Measurements from ENCODE around the gene KRTAP4-12.
A peak's percentile ranks its signal among the peaks of the same experiment; 100 is the strongest.
"Not testable (repeated sequence)": the region's sequence is repeated elsewhere in the genome, so short reads cannot be mapped to it uniquely, and the experiment has no call there.

The KRTAP4-12 gene

DNA sequence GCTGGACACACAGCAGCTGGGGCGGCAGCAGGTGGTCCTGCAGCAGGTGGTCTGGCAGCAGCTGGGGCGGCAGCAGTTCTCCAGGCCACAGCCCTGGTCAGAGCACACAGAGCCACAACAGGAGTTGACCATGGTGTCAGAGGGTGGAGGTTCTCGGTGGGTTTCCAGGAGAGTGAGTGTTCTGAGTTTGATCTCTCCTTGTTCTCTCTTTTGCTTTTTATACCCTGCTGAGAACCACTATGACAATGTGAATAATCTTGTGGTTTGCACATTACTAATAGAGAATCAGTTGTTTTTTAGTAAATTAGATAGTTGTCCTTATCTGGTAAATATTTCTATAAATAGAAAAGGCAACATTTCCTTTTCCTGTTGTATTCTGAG is at the start of gene KRTAP4-12:
KRTAP4-12 (minus strand) TSS at position 192 of the 381 bp plus-strand sequence; CDS start at position 132, 60 bp downstream.
- not testable (repeated sequence) for DNase-seq (ENCODE audit: low read depth)

DNA sequence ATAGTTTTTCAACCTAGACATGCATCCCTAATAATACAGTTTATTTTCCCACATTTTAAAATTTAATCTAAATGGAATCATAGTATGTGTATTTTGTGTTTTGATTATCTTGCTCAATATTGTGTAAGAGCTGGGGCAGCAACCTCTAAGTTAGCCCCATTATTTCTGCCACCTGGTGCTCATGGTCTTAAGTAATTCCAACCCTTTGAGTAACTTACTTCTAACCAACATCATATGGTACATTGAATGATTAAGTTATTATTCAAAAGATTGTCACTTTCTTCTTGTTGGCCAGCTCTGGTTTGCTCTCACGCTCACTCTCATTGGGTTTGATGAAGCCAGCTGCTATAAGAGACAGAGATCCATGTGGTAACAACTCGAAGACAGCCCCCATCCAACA is 47.9 kb upstream of the KRTAP4-12 start:
- peak; percentile 11 for DNase-seq (ENCODE audit: low read depth)

DNA sequence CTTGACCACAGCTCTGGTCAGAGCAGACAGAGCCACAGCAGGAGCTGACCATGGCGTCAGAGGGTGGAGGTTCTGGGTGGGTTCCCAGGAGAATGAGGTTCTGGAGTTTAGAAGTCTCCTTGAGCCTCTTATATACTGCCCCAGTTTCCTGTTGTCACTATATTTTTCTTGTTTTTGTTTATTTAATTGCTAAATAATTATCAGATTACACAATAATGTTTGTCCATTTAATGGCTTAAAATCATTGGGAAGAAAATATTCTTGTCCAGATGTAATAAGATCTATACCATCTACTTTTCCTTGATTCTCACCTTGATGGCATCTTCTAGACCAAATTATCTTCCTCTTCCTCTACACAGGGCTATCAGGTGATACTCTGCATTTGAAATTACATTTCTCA is 44.1 kb upstream of the KRTAP4-12 start, which contains the start of gene KRTAP4-3:
KRTAP4-3 (minus strand) TSS at position 101 of the 400 bp plus-strand sequence; CDS start at position 52, 49 bp downstream.
- DNase-seq (ENCODE audit: low read depth): no peak

DNA sequence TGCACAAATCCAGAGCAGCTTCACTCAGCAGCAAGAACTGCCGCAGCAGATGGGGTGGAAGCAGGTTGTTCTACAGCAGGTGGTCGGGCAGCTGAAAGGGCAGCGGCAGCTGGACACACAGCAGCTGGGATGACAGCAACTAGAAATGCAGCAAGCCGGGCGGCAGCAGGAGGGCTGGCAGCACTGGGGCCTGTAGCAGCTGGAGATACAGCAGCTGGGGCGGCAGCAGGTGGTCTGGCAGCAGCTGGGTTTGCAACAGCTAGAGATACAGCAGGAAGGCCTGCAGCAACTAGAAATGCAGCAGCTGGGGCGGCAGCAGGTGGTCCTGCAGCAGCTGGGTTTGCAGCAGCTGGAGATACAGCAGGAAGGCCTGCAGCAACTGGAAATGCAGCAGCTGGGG is 43.6 kb upstream of the KRTAP4-12 start:
- no peak for DNase-seq (ENCODE audit: low read depth)

DNA sequence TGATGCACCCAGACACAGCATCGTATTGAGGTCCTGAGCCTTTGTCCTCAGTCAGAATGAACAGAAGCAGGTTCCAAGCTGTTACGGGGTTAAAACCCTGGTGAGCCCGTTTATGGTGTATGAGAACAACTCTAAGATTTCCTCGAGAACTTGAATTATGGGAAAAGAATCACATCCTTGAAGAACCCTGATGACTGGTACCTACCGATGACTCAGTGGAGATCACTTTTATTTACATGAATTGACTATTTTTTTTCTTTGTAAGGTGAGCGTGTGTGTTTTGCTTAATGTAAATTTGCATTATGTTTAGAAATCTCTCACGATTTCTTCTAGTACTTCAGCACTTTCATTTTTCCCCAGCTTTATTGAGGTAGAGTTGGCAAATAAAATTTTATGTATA is 39.8 kb upstream of the KRTAP4-12 start:
- no peak for DNase-seq (ENCODE audit: low read depth)

DNA sequence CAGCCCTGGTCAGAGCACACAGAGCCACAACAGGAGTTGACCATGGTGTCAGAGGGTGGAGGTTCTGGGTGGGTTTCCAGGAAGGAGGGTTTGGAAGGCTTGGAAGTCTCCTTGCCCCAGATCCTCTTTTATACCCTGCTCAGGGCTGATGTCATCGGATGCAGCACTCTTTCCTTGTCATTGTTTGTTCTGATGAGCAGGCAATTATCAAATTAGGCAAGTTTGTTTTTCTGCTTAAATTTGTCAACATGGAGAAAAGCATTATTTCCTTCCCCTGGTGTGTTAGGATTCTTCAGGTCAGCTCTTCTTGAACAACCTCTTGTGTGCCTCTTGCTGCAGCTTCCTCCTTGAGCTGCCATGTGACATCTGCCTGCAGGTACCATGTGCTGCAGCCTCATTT is 36.7 kb upstream of the KRTAP4-12 start, which contains the start of gene KRTAP4-4:
KRTAP4-4 (minus strand) TSS at position 101 of the 400 bp plus-strand sequence; CDS start at position 44, 57 bp downstream.
- no peak for DNase-seq (ENCODE audit: low read depth)

DNA sequence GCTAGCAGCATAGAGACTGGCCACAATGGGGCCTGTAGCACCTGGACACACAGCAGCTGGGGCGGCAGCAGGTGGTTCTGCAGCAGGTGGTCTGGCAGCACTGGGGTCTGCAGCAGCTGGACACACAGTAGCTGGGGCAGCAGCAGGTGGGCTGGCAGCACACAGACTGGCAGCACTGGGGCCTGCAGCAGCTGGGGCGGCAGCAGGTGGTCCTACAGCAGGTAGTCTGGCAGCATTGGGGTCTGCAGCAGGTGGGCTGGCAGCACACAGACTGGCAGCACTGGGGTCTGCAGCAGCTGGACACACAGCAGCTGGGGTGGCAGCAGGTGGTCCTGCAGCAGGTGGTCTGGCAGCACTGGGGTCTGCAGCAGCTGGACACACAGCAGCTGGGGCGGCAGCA is 36.2 kb upstream of the KRTAP4-12 start:
- not testable (repeated sequence) for DNase-seq (ENCODE audit: low read depth)

DNA sequence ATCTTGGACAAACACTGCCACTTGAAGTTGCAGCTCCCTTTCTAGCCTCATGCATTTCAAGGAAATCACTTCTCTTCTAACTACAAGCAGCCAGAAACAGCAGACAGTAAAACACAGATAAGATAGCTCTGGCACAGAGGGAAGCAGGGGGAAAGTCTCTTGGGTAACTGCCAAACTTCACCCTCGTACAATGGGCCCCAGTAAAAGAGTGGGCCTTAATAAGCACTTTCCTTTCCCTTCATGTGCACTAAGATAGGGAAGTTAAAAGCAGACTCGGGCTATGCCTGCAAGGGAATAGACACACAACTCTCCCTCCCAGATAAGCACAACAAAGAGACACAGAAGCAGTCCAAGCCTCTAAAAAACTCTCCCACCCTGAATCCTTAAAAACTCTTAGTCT is 29.9 kb upstream of the KRTAP4-12 start:
- DNase-seq (ENCODE audit: low read depth): no peak

DNA sequence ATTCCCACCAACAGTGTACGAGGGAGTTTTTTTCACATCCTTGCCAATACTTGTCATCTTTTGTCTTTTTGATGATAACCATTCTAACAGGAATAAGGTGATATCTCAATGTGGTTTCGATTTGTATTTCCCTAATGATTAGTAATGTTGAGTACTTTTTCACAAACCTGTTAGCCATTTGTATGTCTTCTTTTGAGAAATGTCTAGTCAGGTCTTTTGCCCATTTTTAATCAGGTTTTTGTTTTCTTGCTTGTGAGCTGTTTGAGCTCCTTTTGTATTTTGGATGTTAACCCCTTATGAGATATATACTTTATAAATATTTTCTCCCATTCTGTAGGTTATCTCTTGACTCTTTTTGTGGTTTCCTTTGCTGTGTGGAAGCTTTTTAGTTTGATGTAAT is 27.5 kb upstream of the KRTAP4-12 start:
- DNase-seq (ENCODE audit: low read depth): no peak

DNA sequence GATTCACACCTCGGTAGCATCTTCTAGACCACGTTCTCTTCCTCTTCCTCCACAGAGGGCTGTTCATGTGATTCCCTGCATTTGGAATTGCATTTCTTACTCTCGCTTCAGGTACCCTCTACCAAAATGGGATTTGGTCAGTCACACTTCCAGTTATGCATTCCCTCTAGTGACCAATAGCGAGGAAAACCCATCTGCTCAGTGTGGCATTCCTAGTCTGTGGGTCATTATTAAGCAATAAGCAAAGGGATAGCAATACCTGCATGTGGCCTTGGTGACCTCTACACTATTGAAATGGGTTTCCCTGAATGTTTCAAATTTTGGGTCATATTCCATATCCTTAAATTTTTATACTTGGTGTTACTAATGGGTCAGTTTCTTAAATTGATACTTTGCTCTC is 26.0 kb upstream of the KRTAP4-12 start:
- DNase-seq (ENCODE audit: low read depth): no peak

DNA sequence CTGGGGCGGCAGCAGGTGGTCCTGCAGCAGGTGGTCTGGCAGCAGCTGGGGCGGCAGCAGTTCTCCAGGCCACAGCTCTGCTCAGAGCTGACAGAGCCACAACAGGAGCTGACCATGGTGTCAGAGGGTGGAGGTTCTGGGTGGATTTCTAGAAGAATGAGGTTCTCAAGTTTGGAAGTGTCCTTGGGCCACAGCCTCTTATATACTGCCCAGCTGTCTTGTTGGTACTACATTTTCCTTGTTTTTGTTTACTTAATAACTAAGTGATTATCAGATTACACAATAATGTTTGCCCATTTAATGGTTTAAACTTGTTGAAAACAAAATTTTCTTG is 25.6 kb upstream of the KRTAP4-12 start, which contains the start of gene KRTAP4-5:
KRTAP4-5 (minus strand) TSS at position 174 of the 334 bp plus-strand sequence; CDS start at position 116, 58 bp downstream.
- DNase-seq (ENCODE audit: low read depth): no peak

DNA sequence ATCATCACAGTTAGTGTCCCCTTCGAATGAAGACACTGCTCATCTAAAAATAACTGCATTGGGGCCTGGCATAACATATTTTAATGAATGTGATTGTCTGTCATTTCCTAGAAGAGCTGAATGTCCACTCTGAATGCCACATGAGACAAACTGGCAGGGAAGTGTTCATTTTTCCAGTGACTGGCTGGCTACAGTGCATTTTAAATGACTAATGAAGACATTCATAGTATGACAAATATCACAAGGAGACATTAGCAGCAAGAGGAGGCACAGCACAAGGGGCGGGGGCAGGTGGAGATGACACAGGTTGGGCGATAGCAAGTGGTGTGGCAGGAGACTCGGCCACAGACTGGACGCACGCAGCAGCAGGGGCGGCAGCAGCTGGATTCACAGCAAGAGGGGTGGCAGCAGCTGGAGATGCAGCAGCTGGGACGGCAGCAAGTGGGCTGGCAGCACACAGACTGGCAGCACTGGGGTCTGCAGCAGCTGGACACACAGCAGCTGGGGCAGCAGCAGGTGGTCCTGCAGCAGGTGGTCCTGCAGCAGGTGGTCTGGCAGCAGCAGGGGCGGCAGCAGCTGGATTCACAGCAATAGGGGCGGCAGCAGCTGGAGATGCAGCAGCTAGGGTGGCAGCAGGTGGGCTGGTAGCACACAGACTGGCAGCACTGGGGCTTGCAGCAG is 25.1 kb upstream of the KRTAP4-12 start:
- DNase-seq (ENCODE audit: low read depth): not testable (repeated sequence)

DNA sequence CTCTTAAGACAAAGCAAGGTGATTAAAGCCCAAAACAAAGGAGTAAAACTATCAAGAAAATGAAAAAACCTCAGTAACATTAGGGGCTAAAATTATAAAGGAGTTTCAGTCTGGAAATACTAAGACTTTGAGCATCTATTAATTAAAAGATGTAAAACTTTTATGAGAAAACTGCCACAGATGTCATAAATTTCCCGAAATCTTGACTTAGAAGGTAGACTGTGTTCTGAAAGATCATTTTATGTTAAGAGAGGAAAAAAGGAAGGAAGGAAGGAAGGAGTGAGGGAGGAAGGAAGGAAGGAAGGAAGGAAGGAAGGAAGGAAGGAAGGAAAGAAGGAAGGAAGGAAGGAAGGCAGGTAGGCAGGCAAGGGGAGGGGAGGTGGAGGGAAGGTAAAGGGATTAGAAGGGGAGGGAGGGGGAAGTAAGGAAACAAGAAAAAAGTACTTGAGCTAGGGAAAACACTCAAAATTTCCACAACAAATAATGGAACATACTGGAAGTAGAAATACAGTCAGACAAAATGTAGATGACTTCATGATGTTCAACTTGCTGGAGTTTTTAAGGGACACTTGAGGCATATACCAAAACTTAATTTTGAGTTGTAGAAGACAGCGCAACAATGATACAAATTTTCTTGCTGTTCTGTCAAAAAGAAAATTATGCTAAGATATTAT is 23.7 kb upstream of the KRTAP4-12 start:
- DNase-seq (ENCODE audit: low read depth): no peak

DNA sequence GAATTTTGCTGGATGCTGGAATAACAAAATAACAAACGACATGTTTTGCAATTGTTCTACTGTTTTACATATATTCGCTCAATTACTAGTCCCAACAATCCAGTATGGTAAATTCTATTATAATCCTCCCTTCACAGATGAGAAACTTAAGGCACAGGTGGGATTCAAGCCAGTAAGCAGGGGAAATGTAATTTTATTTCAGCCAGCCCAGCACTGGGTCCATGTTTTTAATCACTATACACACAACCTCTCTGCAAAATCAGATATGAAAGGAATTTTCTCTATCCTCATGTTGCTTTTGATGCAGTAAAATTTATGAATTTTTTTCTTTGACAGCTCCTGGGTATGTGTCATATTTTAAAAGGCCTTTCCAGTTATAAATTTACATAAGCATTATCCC is 21.3 kb upstream of the KRTAP4-12 start:
- DNase-seq (ENCODE audit: low read depth): no peak

DNA sequence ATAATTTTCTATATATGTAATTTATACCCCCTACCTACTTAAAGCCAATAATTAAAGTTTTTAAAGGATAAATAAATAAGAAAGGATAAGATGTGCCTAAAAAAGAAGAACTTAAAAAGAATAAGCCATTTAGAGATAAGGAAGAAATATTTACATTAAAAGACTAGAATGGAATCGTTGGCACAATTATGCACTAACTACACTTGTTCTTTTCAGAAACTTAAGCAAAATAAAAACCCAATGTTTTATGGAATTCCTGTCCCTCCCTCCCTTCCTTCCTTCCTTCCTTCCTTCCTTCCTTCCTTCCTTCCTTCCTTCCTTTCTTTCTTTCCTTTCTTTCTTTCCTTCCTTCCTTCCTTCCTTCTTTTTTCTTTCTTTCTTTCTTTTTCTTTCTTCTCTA is 20.9 kb upstream of the KRTAP4-12 start:
- no peak for DNase-seq (ENCODE audit: low read depth)

DNA sequence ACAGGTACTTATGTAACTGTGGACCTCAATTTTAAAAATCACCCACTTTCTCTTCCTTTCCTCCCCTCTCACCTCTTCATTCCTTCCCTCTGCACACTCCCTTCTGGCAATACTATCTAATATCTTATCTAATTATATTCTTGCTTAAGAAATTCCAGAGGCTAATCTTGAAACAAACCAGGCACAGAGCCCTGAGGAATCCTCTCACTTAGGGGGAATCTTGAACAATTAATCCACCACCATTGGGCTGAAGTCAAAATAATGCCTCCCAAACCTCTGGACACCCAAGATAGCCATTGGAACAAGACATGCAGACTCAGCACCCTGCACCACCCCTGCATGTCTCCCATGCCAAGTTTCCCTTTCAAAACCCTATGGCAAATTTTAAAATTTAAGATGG is 17.4 kb upstream of the KRTAP4-12 start:
- no peak for DNase-seq (ENCODE audit: low read depth)

DNA sequence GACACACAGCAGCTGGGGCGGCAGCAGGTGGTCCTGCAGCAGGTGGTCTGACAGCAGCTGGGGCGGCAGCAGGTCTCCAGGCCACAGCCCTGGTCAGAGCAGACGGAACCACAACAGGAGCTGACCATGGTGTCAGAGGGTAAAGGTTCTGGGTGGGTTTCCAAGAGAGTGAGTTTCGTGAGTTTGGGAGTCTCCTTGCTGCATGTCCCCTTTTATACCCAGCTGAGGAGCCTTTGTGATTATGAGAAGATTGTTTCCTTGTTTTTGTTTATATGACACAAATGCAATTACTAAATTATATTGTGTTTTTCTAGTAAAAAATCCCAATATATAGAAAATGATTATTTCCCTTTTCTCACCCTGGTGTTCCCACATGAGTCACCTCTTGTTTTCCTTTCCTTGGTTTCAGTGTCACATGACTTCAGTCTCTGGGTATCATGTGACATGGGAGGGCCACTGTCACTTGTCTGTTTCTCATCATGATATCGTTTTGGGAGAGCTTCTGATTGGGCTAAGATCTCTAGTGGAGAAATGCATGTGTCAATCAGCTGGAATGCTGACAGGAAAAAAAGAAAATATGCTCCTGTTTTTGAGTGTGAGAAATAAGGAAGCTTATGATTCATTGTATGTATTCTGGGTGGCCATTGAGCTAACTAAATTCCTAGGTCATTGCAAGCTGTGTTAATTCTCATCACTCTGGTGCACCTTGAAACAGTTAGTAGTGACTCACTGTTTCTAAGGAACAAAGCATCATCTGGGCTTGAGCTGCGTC is 16.6 kb upstream of the KRTAP4-12 start, which contains the start of gene KRTAP4-6:
KRTAP4-6 (minus strand) TSS at position 185 of the 772 bp plus-strand sequence; CDS start at position 128, 57 bp downstream.
- peak; percentile 93 for DNase-seq (ENCODE audit: low read depth)

DNA sequence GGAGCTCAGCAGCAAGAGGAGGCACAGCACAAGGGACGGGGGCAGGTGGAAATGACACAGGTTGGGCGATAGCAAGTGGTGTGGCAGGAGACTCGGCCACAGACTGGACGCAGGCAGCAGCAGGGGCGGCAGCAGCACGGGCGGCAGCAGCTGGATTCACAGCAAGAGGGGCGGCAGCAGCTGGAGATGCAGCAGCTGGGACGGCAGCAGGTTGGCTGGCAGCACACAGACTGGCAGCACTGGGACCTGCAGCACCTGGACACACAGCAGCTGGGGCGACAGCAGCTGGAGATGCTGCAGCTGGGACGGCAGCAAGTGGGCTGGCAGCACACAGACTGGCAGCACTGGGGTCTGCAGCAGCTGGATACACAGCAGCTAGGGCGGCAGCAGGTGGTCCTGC is 15.9 kb upstream of the KRTAP4-12 start:
- not testable (repeated sequence) for DNase-seq (ENCODE audit: low read depth)

DNA sequence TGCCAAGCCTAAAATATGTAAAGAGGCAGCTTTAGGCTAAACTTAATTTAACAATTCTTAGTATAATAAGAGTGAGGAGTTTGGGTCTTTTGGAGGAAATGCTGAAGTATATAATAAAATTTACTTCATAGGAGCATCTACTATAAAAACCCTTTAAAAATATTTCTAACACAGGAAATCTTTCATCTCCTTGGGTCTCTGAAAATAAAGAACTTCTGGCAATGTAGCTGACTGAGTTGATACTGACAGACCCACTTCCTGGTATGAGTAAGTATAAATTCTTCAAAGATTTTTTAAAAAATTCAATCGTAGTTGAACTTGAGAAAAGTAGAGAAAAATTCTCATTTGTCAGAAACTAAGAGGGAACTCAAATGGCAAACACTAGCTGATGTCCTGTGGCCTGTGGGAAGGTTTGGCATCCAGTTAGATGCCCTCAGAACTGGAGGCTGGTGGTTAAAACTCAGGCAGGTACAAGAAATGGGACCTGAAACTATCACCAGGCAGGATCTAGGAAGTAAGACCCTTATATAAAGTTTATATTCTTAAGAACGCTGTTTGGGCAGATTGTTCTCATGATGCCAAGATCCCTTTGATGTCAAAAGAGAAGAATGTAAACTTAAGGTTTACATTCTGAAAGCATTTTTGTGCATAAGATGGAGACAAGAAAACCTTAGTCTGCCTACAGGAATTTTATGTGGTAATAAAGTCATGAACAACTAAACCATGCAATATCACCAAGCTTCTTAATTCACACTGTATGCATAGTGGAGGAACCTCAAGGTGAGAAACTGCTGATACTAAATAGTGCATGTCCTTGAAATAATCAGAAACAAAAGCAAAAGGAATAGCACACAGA is 10.1 kb upstream of the KRTAP4-12 start:
- no peak for DNase-seq (ENCODE audit: low read depth)

DNA sequence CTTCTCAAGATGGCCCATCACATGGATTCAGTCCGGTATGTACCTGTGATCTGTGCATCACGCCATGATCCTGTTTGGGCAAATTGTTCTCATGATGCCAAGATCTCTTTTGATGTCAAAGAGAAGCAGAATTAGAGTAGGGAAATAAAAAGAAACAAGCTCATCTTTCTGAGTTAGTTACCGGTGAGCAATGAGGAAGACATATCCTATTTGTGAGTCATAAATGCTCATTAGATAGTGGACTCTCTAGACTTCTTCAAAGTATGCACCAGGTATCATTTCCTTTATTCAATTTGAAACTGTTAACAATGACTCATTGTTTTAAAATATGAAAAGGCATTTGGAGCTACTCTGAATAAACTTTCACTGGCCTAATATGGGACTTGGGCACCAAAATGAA is 8.0 kb upstream of the KRTAP4-12 start:
- DNase-seq (ENCODE audit: low read depth): peak; percentile 42

DNA sequence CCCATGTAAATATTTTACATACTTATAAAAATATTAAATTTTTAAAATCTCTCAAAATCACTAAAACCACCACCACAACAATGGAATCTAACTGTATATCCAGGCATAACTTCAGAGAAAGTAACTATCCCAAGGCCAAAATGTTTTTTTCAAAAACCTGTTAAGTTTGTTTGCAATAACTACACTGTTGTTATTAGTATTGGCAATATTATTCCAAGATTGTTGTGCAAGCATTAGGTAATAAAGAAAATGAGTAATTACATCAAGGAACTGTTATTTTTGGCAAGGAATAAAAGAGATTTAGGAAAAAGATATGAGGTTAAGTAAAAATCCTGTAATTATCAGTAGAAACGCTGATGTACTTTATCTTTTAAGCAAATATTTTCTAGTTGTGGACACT is 3.4 kb upstream of the KRTAP4-12 start:
- no peak for DNase-seq (ENCODE audit: low read depth)

DNA sequence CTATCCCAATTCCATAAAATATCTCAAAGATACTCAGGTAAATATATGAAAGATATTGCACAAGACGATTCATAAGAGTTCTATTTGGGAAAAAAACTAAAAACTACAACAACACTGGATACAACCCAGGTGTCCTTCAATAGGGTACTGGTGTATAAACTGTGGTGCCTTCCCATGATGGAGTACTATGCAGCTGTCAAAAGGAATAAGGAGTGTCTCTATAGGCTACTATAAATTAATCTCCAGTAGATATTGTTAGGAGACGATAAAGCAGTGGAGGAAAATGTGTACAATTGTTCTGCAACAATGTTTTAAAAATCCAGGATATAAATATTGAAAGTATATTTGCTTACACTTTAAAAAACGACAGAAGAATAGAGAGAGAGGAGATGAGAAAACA is 2.4 kb upstream of the KRTAP4-12 start:
- DNase-seq (ENCODE audit: low read depth): no peak
